ENCODE results near the gene KIRREL3.

The KIRREL3 gene

GRCh38 chr11:126870021-126870420 is 130.5 kb downstream of the KIRREL3 start:
- no peak for DNase-seq (ENCODE audit: low spot score)

GRCh38 chr11:126868741-126869140 is 131.8 kb downstream of the KIRREL3 start:
- DNase-seq (ENCODE audit: low spot score) = no peak

GRCh38 chr11:126864934-126865333 is 135.6 kb downstream of the KIRREL3 start:
- no peak for DNase-seq (ENCODE audit: low spot score)

GRCh38 chr11:126863294-126863997 is 137.1 kb downstream of the KIRREL3 start:
- no peak for DNase-seq (ENCODE audit: low spot score)

- DNase-seq (ENCODE audit: low spot score) = peak; percentile 8
Measured at GRCh38 chr11:126862664-126863243, 137.8 kb downstream of the KIRREL3 start.

GRCh38 chr11:126861796-126862459 is 138.6 kb downstream of the KIRREL3 start:
- DNase-seq (ENCODE audit: low spot score) = no peak

GRCh38 chr11:126857860-126858808 is 142.4 kb downstream of the KIRREL3 start:
- no peak for DNase-seq (ENCODE audit: low spot score)

GRCh38 chr11:126855536-126855935 is 145.0 kb downstream of the KIRREL3 start:
- DNase-seq (ENCODE audit: low spot score) = no peak

- no peak for DNase-seq (ENCODE audit: low spot score)
Measured at GRCh38 chr11:126853732-126854131, 146.8 kb downstream of the KIRREL3 start.

GRCh38 chr11:126844789-126845188 is 155.8 kb downstream of the KIRREL3 start:
- DNase-seq (ENCODE audit: low spot score) = no peak

GRCh38 chr11:126843096-126843495 is 157.5 kb downstream of the KIRREL3 start:
- no peak for DNase-seq (ENCODE audit: low spot score)

- DNase-seq (ENCODE audit: low spot score) = no peak
Measured at GRCh38 chr11:126841999-126842398, 158.6 kb downstream of the KIRREL3 start.

GRCh38 chr11:126840975-126841374 is 159.6 kb downstream of the KIRREL3 start:
- no peak for DNase-seq (ENCODE audit: low spot score)

- DNase-seq (ENCODE audit: low spot score) = no peak
Measured at GRCh38 chr11:126840201-126840886, 160.2 kb downstream of the KIRREL3 start.

GRCh38 chr11:126839496-126839895 is 161.1 kb downstream of the KIRREL3 start:
- DNase-seq (ENCODE audit: low spot score) = no peak

- DNase-seq (ENCODE audit: low spot score) = no peak
Measured at GRCh38 chr11:126838779-126839178, 161.8 kb downstream of the KIRREL3 start.

GRCh38 chr11:126837581-126837980 is 163.0 kb downstream of the KIRREL3 start:
- no peak for DNase-seq (ENCODE audit: low spot score)

GRCh38 chr11:126834573-126834972 is 166.0 kb downstream of the KIRREL3 start:
- DNase-seq (ENCODE audit: low spot score) = no peak

- no peak for DNase-seq (ENCODE audit: low spot score)
Measured at GRCh38 chr11:126834149-126834548, 166.4 kb downstream of the KIRREL3 start.

GRCh38 chr11:126833065-126833464 is 167.5 kb downstream of the KIRREL3 start:
- no peak for DNase-seq (ENCODE audit: low spot score)

GRCh38 chr11:126832387-126832786 is 168.2 kb downstream of the KIRREL3 start:
- DNase-seq (ENCODE audit: low spot score) = no peak
